Measurements from ENCODE around the gene TRIO.
A peak's percentile ranks its signal among the peaks of the same experiment; 100 is the strongest.

Gene TRIO

GRCh38 chr5:14174230-14174636 is 31.1 kb downstream of the TRIO start:
- no peaks in the 10 kb centered on the region for H3K9me3 ChIP-seq (ENCODE audit: control insufficient read depth, insufficient read depth, low read depth, low read length)
- ChIA-PET POLR2A (interaction anchor here (0.6 kb wide), 2 partner anchors 22 to 117 kb away, joined by 3 to 6 read pairs; no protein-coding TSS in a partner anchor), CTCF (interaction anchor here (0.9 to 1.0 kb wide), 2 partner anchors 19 to 25 kb away, joined by 3 read pairs; no protein-coding TSS in a partner anchor)
- H3K36me3 ChIP-seq (ENCODE audit: control insufficient read depth in 2 of 2, insufficient read depth in 1 of 2, low read length in 2 of 2): no peaks in the 10 kb centered on the region
- no peak for TF ChIP-seq ZNF837 (tag by site-specific recombination; IDR thresholded peaks at IDR 0.05)
- TF ChIP-seq ZNF624 (tag by site-specific recombination; IDR thresholded peaks at IDR 0.05): no peak
- TF ChIP-seq ZBTB48 (tag by site-specific recombination; IDR thresholded peaks at IDR 0.05): peak; percentile 44; the same call in 1 of the 2 replicates
- no peak for TF ChIP-seq ZNF248 (tag by site-specific recombination; IDR thresholded peaks at IDR 0.05)
- peak; percentile 50; the same call in 1 of the 2 replicates for TF ChIP-seq IKZF3 (tag by site-specific recombination; IDR thresholded peaks at IDR 0.05)
- TF ChIP-seq SP3 (tag by site-specific recombination; IDR thresholded peaks at IDR 0.05): no peak
- TF ChIP-seq ZNF16 (tag by site-specific recombination; IDR thresholded peaks at IDR 0.05; ENCODE audit: low read depth): no peak
- peak; percentile 53; the same call in 1 of the 2 replicates for TF ChIP-seq ZNF600 (tag by site-specific recombination; IDR thresholded peaks at IDR 0.05)
- peak; percentile 82 for TF ChIP-seq ZNF18 (tag by site-specific recombination; IDR thresholded peaks at IDR 0.05)
- 0 out of 2 replicates have a peak, but pooled peaks have one; percentile 16 for TF ChIP-seq ZNF335 (tag by site-specific recombination; conservative IDR thresholded peaks at IDR 0.05)
- TF ChIP-seq, protein P1, sequence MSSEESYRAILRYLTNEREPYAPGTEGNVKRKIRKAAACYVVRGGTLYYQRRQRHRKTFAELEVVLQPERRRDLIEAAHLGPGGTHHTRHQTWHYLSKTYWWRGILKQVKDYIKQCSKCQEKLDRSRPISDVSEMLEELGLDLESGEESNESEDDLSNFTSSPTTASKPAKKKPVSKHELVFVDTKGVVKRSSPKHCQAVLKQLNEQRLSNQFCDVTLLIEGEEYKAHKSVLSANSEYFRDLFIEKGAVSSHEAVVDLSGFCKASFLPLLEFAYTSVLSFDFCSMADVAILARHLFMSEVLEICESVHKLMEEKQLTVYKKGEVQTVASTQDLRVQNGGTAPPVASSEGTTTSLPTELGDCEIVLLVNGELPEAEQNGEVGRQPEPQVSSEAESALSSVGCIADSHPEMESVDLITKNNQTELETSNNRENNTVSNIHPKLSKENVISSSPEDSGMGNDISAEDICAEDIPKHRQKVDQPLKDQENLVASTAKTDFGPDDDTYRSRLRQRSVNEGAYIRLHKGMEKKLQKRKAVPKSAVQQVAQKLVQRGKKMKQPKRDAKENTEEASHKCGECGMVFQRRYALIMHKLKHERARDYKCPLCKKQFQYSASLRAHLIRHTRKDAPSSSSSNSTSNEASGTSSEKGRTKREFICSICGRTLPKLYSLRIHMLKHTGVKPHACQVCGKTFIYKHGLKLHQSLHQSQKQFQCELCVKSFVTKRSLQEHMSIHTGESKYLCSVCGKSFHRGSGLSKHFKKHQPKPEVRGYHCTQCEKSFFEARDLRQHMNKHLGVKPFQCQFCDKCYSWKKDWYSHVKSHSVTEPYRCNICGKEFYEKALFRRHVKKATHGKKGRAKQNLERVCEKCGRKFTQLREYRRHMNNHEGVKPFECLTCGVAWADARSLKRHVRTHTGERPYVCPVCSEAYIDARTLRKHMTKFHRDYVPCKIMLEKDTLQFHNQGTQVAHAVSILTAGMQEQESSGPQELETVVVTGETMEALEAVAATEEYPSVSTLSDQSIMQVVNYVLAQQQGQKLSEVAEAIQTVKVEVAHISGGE (tag by site-specific recombination; conservative IDR thresholded peaks at IDR 0.05; ENCODE audit: low read depth): 0 out of 2 replicates have a peak, but pooled peaks have one; percentile 5
- TF ChIP-seq SP2 (tag by site-specific recombination; IDR thresholded peaks at IDR 0.05): peak; percentile 22; the same call in 1 of the 2 replicates
- peak; percentile 12; the same call in 1 of the 2 replicates for TF ChIP-seq TCF7L2 (IDR thresholded peaks at IDR 0.05; ENCODE audit: borderline replicate concordance, low read depth, low read length)
- TF ChIP-seq PRDM4 (tag by site-specific recombination; IDR thresholded peaks at IDR 0.05): no peak
- TF ChIP-seq ZNF670 (tag by site-specific recombination; IDR thresholded peaks at IDR 0.05; ENCODE audit: low read depth): no peak
- no peak for TF ChIP-seq ZNF664 (tag by site-specific recombination; IDR thresholded peaks at IDR 0.05)
- peak; percentile 50; the same call in 1 of the 2 replicates for TF ChIP-seq TRIM28 (IDR thresholded peaks at IDR 0.05; ENCODE audit: borderline replicate concordance, low read length)
- 0 out of 2 replicates have a peak, but pooled peaks have one; percentile 21 for TF ChIP-seq GLIS2 (tag by site-specific recombination; IDR thresholded peaks at IDR 0.05)
- H3K4me3 ChIP-seq (ENCODE audit: low read depth, low read length): no peak overlapping the region
- H3K27ac ChIP-seq (ENCODE audit: extremely low read depth, low read depth, low read length): peak overlapping the region; percentile 61
- peaks cover 67% of the 10 kb centered on the region for H3K4me1 ChIP-seq (ENCODE audit: control insufficient read depth, insufficient read depth, low read length)

DNA sequence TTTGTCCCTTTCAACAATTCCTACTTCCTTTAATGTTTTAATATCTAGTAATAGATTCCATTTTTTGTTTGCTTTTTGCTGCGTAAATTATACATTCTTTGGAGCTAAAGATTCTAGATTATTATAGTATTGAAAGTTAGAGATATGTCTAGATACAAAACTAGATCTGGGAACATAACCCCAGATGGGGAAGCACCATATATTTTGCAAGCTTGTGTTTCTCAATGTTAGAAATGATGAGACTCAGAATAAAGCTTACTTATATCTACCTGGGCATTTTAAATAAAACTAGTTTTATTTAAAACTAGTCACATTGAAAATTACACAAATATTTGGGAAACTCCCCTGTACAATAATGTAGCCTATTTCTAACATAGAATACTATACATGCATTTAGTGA is 32.2 kb downstream of the TRIO start:
- Histone ChIP-seq H3K27ac (ENCODE audit: extremely low read depth, low read depth, low read length) (no peak overlapping the region), H3K4me1 (ENCODE audit: control insufficient read depth, insufficient read depth, low read length) (peaks cover 66% of the 10 kb centered on the region), H3K9me3 (ENCODE audit: control insufficient read depth, insufficient read depth, low read depth, low read length) (no peaks in the 10 kb centered on the region), H3K4me3 (ENCODE audit: low read depth, low read length) (no peak overlapping the region), H3K36me3 (ENCODE audit: control insufficient read depth in 2 of 2, insufficient read depth in 1 of 2, low read length in 2 of 2) (no peaks in the 10 kb centered on the region)
- ChIA-PET POLR2A (no interaction called here), CTCF (interaction anchor here (0.7 kb wide), 1 partner anchor 33 kb away, joined by 3 read pairs; no protein-coding TSS in a partner anchor)
- TF ChIP-seq IKZF3 (tag by site-specific recombination; IDR thresholded peaks at IDR 0.05) (no peak), ZNF664 (tag by site-specific recombination; IDR thresholded peaks at IDR 0.05) (no peak), SP7 (tag by site-specific recombination; IDR thresholded peaks at IDR 0.05) (no peak), ZNF221 (tag by site-specific recombination; IDR thresholded peaks at IDR 0.05; ENCODE audit: borderline replicate concordance) (no peak), ZNF350 (tag by site-specific recombination; IDR thresholded peaks at IDR 0.05) (no peak), KLF9 (tag by site-specific recombination; IDR thresholded peaks at IDR 0.05; ENCODE audit: low read depth) (no peak), ZNF747 (tag by site-specific recombination; IDR thresholded peaks at IDR 0.05) (no peak), GLIS1 (tag by site-specific recombination; IDR thresholded peaks at IDR 0.05) (no peak)
- TF ChIP-seq, protein P2, sequence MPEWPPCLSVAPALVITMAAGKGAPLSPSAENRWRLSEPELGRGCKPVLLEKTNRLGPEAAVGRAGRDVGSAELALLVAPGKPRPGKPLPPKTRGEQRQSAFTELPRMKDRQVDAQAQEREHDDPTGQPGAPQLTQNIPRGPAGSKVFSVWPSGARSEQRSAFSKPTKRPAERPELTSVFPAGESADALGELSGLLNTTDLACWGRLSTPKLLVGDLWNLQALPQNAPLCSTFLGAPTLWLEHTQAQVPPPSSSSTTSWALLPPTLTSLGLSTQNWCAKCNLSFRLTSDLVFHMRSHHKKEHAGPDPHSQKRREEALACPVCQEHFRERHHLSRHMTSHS (tag by site-specific recombination; IDR thresholded peaks at IDR 0.05): no peak
- TF ChIP-seq, protein P3, sequence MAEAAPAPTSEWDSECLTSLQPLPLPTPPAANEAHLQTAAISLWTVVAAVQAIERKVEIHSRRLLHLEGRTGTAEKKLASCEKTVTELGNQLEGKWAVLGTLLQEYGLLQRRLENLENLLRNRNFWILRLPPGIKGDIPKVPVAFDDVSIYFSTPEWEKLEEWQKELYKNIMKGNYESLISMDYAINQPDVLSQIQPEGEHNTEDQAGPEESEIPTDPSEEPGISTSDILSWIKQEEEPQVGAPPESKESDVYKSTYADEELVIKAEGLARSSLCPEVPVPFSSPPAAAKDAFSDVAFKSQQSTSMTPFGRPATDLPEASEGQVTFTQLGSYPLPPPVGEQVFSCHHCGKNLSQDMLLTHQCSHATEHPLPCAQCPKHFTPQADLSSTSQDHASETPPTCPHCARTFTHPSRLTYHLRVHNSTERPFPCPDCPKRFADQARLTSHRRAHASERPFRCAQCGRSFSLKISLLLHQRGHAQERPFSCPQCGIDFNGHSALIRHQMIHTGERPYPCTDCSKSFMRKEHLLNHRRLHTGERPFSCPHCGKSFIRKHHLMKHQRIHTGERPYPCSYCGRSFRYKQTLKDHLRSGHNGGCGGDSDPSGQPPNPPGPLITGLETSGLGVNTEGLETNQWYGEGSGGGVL (tag by site-specific recombination; IDR thresholded peaks at IDR 0.05): no peak
